HEK293T (cell line): ENCODE results near the gene NREP.

Experiments
- ARNT ChIP-seq: fragments of 450-650 bp; IDR thresholded peaks from 2 replicates; pipeline ENCODE4 v1.6.1; 2017; ENCODE audit warnings: mild to moderate bottlenecking
- FOXK2 ChIP-seq: fragments of 450-650 bp; IDR thresholded peaks from 2 replicates; pipeline ENCODE4 v1.6.1; 2016; ENCODE audit warnings: mild to moderate bottlenecking
- FOXM1 ChIP-seq: fragments of 450-650 bp; IDR thresholded peaks from 2 replicates; pipeline ENCODE4 v1.6.1; 2017; ENCODE audit warnings: mild to moderate bottlenecking, borderline replicate concordance
- PKNOX1 ChIP-seq: fragments of 450-650 bp; IDR thresholded peaks from 2 replicates; pipeline ENCODE4 v1.6.1; 2016
- SP1 ChIP-seq: fragments of 450-650 bp; IDR thresholded peaks from 2 replicates; pipeline ENCODE4 v1.6.1; 2017
- ZNF384 ChIP-seq: fragments of 450-650 bp; IDR thresholded peaks from 2 replicates; pipeline ENCODE4 v1.6.1; 2016

DNA sequence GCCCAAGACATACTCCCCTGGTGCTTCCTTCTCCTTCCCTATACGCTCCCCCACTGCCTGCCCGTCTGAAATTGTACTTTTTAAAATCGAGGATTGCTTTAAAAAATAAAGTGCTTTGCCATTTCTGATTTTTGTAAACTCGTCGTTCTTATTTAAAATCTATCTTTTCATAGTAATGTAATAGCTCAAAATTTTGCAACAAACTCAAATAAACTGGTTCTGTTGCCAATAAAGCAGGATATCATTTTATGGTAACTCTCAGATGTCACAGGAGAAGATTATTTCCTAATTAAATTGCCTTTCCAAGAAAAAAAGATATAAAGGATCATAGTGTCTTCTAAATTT, 1.3 kb upstream of the NREP start:
- TF ChIP-seq PKNOX1 (no peak), ZNF384 (no peak), SP1 (no peak), FOXM1 (no peak), FOXK2 (no peak), ARNT (no peak)
